ENCODE data around the gene ARHGAP35.
"Not testable (repeated sequence)": the region's sequence is repeated elsewhere in the genome, so short reads cannot be mapped to it uniquely, and the experiment has no call there.

ARHGAP35 gene

GRCh38 chr19:46875234-46875633 is 14.4 kb downstream of the ARHGAP35 start:
- no peak for DNase-seq

DNA sequence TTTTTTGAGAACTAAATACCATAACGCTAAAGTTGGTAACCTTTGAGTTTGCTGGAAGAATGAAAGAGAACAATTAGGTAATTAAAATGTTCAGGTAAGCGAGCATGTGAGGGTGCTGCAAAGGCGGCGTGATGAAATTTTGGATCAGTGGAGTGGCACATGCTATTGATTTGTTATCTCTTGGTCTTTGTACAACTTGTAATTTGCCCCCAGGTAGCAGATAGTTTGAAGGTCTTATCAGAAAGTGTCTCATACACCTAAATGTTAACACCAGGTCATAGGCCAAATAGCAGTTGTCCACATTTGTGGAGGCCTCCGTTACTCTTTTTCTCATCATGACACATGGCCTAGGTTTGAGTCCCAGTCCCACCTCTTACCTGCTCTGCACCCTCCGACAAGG is 14.9 kb downstream of the ARHGAP35 start:
- DNase-seq = no peak

GRCh38 chr19:46878613-46879375 is 18.0 kb downstream of the ARHGAP35 start:
- DNase-seq = no peak

DNA sequence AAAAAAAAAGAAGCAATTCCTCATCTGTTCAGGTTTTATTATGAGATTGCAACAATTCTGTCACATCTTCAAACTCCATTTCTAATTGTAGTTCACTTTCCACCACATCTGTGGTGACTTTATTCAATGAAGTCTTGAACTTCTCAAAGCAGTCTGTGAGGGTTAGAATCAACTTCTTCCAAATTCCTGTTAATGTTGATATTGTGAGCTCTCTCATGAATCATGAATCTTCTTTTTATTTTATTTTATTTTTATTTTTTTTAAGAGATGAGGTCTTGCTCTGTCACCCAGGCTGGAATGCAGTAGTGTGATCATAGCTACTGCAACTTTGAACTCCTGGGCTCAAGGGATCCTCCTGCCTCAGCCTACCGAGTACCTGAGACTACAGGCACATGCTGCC is 19.6 kb downstream of the ARHGAP35 start:
- DNase-seq = no peak

GRCh38 chr19:46881092-46881491 is 20.3 kb downstream of the ARHGAP35 start:
- no peak for DNase-seq

DNA sequence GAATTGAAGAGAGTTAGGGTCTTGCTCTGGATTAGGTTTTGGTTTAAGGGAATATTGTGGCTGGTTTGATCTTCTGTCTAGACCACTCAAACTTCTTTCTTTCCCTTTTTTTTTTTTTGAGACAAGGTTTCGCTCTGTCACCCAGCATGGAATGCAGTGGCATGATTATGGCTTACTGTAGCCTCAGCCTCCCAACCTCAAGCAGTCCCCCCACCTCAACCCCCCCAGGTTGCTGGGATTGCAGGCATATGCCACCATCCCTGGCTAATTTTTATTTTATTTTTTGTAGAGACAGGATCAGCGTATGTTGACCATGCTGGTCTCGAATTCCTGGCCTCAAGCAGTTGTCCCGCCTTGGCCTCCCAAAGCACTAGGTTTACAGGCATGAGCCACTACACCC is 21.2 kb downstream of the ARHGAP35 start:
- no peak for DNase-seq

DNA sequence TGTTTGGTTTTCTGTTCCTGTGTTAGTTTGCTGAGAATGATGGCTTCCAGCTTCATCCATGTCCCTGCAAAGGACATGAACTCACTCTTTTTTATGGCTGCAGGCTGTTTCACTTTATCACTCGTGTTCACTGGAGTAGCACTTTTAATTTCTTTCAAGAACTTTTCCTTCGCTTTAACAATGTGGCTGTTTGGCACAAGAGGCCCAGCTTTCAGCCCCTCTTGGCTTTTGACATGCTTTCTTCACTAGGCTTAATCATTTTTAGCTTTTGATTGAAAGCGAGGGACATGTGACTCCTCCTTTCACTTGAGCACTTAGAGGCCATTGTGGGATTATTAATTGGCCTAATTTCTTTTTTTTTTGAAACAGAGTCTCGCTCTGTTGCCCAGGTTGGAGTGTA is 22.0 kb downstream of the ARHGAP35 start:
- not testable (repeated sequence) for DNase-seq

GRCh38 chr19:46885411-46885810 is 24.6 kb downstream of the ARHGAP35 start:
- DNase-seq = no peak

- DNase-seq = no peak
Measured at GRCh38 chr19:46886546-46887239, 25.9 kb downstream of the ARHGAP35 start.

DNA sequence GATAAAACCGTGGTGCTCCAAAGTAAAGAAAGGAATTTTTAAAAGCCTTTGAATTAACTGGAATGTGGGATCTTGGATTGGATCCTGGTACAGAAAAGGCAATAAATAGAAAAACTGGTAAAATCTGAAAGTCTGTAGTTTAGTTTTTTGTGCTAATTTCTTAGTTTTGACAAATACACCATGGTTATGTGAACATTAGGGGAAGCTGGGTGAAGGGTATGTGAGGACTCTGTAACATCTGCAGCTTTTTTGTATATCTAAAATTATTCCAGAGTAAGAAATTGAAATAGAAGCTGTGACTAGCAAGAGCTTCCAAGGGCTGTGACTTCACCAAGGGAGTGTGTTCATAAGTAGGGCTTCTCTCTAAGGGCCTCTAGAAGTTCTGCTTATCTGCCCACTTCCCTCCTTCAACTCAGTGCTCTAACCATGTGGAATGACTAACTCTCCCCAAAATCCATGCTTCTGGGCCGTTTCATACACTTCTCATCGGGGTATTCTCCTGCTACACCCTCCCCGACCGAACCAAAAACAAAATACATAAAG is 26.5 kb downstream of the ARHGAP35 start:
- no peak for DNase-seq

- no peak for DNase-seq
Measured at GRCh38 chr19:46890423-46891170, 29.8 kb downstream of the ARHGAP35 start.

DNA sequence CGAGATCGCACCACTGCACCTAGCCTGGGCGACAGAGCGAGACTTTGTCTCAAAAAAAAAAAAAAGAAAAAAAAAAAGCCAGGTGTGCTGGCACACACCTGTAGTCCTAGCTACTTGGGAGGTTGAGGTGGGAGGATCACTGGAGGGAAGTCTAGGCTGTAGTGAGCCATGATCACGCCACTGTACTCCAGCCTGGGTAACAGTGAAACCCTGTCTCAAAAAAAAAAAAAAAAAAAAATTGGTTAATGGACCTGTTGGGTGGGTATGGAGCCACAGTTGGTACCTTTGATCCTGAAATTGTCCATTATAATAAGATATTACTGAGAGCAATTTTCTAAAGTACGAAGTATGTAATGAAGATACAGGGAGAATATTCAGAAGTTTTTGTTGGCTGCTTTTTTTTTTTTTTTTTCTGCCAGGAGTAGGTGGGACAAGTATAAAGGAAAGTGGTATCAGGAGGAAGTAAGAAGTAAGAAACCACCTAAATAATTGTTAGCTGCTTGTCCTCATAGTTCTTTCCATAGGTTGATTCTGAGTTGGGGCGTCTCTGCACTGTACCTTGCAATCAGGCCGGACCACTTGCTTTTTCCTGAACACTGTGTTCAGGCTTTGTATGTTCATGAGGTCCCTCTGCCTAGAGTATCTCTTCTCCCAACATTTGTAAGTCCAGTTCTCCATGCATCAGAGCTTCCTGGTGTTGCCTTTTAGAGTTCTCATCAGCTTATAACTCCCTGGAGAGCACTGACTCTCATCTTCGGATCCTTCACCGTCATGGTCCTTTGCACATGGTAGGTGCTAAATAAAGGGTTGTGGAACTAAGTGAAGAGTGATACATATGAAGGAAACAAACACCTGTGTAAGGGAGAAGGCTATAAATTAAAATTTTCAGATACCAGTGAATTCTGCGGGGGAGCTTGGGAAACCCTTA is 31.7 kb downstream of the ARHGAP35 start:
- DNase-seq = no peak

DNA sequence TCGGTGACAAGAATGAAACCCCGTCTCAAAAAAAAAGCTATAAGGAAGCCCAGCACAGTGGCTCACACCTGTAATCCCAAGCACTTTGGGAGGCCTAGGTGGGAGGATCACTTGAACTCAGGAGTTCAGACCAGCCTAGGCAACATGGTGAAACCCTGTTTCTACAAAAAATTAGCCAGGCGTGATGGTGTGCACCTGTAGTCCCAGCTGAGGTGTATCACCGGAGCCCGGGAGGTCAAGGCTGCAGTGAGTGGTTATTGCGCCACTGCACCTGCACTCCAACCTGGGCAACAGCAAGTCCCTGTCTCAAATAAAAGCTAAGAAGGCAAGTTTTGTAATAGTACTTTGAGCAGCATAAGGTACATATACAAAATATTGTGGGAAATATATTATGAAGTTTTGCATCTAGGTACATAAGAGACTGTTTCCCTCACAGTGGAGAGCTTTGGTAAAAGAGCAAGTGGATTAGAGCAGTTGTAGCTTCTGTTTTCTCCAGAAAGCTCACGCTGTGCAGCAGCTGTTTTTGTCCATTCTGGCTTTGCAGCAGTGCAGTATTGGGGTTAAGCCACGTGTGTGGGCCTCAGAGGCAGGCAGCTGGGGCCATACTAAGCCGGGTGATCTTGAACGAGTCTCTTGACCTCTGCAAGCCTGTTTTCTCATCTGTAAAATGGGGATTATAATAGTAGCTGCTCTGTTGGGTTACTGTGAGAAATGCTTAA is 35.4 kb downstream of the ARHGAP35 start:
- DNase-seq = no peak

GRCh38 chr19:46898731-46899130 is 37.9 kb downstream of the ARHGAP35 start:
- DNase-seq = no peak

GRCh38 chr19:46900341-46900740 is 39.5 kb downstream of the ARHGAP35 start:
- no peak for DNase-seq

GRCh38 chr19:46901701-46902401 is 41.1 kb downstream of the ARHGAP35 start:
- no peak for DNase-seq

GRCh38 chr19:46902402-46902766 is 41.6 kb downstream of the ARHGAP35 start:
- DNase-seq = no peak

DNA sequence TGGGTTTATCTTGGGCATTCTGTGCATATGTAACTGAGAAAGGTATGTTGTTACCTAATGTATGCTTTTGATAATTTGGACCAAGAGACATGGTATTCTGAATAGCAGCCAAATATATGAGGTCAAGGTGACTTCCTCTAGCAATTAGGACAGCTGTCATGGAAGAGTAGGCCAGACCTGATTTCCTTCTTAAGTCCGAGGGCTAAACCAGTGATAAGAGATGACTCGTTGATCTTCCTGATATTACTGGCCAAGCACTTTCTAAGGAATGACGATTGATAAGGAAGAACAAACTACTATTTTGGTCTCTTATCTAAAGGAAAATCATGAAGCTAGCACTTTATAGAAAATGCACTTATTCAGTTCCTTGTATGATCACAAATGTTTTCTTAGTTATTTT is 42.7 kb downstream of the ARHGAP35 start:
- DNase-seq = no peak

- DNase-seq = no peak
Measured at GRCh38 chr19:46904114-46905060, 43.6 kb downstream of the ARHGAP35 start.

DNA sequence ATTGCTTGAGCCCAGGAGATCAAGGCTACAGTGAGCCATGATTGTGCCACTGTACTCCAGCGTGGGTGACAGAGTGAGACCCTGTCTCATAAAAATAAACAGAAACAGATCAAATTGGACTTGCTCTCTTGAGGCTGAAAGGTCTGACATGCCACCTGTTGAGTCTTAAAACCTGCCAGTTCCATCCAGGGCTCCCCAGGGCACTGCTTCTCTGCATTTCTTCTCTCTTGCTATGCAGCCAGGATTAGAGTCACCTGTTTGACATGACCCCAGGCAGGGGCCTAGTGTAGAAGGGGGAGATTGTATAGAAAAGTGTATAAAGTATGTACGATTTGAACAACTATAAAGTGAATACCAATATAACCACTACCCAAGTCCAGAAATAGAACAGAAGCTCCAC is 45.4 kb downstream of the ARHGAP35 start:
- no peak for DNase-seq
